DMS153 (cell line): ENCODE results near the gene ROR1.
"Not testable (repeated sequence)": the region's sequence is repeated elsewhere in the genome, so short reads cannot be mapped to it uniquely, and the experiment has no call there.

Experiments used
- DNase-seq: peaks from one replicate; lab custom pipeline; 2025; lab: John Stamatoyannopoulos, UW

ROR1 gene

DNA sequence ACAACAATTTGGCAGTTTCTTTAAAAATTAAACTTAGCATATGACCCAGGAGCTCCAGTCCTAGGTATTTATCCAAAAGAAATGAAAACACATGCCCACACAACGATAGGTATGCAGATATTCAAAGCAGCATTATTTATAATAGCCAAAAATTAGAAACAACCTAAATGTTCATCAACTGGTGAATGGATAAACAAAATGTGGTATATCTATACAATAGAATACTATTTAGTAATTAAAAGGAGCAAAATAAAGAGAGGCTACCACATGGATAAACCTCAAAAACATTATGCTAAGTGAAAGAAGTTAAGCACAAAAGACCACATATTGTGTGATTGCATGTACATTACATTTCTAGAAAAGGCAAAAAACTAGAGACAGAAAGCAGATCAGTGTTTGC, 51.3 kb downstream of the ROR1 start:
- no peak for DNase-seq

DNA sequence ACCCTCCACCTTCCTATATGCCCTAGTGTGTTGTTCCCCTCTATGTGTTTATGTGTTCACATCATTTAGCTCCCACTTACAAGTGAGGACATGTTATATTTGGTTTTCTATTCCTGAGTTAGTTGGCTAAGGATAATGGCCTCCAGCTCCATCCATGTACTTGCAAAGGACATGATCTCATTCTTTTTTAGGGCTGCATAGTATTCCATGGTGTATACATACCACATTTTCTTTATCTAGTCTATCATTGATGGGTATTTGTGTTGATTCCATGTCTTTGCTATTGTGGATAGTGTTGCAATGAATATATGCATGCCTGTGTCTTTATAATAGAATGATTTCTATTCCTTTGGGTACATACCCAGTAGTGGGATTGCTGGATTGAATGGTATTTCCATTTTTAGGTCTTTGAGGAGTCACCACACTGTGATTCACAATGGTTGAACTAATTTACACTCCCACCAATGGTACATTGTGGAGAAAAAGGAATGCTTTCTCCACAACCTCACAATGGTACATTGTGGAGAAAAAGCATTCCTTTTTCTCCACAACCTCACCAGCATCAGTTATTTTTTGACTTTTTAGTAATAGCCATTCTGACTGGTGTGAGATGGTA, 52.5 kb downstream of the ROR1 start:
- not testable (repeated sequence) for DNase-seq

DNA sequence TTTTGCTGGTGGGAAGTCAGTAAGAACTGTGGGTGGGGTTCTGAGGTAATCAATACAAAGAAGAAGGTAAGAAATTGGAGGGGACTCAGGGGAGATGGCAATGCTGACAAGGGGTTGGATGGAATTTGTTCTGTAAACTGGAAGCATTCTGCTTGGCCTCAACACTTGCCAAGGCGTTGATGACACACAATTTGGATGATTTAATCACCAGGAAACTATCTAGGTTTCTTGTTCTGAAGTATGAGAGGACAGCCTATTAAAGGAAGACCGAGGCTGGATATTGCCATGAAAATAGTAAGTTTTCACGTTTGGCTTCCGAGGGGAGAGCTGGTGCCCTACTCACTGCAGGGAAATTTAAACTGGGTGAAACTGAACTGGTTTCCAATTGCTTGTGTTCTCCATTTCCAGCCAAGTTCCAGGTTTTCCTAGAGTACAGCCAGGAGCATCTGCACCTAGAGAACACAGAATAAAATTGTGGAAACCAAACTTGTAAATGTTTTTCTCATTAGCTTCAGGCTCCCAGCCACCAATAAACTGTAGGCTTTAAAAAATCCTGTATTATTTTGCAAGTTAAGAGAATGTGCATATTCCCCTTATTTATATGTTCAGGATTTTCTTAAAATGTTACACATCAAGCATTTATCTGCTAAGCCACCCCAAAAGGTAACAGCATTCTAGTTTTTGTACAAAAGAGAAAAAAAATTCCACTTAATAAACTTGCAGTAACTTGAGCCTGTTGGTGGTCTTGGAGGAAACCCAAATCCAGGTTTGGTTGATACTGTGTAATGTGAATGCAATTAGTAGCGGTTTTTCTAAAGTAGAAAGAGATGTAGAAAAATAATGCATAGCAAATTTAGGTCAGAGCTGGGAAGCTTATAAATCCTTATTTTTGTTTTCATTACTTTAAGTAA, 53.8 kb downstream of the ROR1 start:
- DNase-seq = no peak

DNA sequence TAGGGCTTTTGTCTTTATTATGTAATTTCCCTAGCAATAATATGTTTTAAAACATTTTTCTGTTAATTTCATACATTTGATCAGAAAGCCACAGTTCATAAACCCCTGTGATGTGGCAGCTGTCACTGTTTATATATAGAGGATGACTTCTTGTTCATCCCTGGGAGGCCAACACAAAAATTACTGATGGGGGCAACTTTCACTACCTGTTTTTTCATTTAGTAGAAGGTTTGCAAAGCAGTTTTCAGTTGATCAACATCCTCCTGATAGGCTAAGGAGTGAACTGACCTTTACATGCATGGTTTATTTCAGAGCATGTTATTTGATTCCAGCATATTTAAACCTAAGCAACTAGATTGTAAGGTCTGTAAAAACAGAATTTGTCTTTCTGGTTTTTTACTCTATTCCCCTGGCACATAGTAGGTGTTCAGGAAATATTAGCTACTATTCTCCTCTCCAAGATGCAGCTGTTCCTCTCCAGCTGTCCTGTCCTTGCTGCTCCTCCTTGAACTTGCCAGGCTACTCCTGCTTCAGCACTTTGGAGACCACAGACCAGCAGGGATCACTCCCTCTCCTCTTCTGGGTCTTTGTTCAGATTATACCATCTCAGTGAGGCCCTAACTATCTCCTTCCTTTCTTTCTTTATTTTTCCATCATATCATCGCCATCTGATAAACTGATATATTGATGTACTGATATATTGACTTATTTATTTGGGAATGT, 54.7 kb downstream of the ROR1 start:
- no peak for DNase-seq

DNA sequence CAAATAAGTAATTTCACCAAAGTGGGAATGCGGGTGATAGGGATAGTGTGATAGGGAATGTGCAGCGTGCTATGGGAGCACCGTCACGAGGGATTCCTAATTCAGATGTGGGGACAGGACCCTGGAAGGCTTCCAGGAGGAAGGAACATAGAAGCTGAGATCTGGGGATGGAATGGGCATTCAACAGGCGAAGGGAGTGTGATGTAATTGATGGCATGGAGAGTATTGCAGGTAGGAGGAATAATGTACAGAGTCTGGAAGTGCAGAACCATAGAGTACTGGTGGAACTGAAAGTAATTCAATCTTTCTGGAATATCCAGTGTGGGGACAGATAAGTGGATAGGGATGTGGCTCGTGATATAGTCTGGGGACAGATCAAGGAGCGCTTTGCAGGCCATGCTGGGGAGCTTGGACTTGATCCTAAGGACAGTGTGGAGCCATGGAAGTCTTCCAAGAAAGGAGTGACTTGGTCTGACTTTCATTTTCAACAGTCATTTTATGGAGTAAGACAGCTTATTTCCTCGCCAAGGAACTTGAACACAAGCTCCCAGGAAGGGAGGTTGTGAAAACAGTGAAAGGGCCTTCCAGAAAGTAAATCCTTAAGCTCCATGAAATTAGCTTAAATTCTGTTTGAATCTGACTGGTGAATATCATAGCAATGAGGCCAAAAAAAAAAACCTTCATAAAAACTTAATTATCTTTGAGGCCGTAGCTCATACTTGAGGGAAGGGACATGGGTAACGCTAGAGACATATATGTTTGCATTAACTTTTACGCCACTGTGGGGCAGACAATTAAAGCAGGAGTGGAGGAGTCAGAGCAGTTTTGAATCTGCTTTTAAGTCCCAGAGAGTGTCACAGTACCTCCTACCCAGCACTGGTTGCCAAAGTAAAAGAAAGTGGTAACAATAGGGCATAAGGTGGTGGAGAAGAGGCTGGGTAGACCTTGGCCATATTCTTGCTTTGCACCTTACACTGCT, 55.8 kb downstream of the ROR1 start:
- no peak for DNase-seq

DNA sequence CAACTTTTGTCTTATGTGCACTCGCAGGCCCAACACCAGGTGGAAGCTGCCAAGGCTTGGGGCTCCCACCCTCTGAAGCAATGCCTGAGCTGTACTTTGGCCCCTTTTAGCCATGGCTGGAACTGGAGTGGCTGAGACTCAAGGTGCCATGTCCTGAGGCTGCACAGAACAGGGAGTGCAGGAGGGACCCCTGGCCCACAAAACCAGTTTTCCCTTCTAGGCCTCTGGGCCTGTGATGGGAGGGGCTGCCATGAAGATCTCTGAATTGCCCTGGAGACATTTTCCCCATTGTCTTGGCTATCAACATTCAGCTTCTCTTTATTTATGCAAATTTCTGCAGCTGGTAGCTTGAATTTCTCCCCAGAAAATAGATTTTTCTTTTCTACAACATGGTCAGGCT, 57.6 kb downstream of the ROR1 start:
- DNase-seq = no peak

DNA sequence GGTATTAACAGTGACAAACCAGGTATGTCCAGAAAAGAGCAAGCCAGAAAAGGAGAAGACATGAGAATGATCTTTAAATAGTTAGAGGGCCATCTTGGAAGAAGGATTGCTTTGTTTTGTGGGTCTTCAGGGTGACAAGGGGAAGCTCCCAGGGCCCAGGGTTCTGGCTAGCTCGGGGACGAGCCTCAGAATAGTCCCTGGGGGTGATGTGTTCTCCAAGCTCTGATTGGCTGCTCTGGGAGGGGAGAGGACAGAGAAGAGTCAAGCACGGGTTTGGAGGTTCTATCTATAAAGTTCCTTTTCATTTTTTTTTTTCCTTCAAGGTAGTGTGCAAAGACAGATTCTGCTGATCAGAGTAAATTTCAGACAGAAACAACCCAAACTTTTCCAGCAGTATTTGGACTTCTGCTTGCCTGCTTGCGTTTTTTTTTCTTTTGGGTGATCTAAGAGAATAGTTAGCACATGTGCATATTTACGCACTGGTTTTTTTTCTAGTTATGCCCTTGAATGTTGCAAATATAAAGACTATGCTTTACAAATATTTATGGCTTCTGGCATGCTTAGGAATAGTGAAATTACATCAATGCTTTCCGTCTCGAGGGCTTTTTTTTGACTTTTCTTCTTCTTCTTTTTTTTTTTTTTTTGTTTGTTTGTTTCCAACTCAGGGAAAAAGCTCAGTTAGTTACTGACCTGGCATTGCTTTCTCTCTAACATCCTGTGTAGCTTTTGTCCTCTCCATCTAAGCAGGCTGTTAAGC, 59.7 kb downstream of the ROR1 start:
- DNase-seq = no peak

GRCh38 chr1:63835128-63835527, 61.3 kb downstream of the ROR1 start:
- DNase-seq = no peak

GRCh38 chr1:63836374-63836773, 62.6 kb downstream of the ROR1 start:
- no peak for DNase-seq

GRCh38 chr1:63836830-63837229, 63.0 kb downstream of the ROR1 start:
- no peak for DNase-seq

- DNase-seq = no peak
These were observed 69.2 kb downstream of the ROR1 start for GRCh38 chr1:63843010-63843409.

GRCh38 chr1:63843884-63844283, 70.1 kb downstream of the ROR1 start:
- DNase-seq = no peak

- DNase-seq = no peak
These were observed 71.5 kb downstream of the ROR1 start for GRCh38 chr1:63845346-63845745.

DNA sequence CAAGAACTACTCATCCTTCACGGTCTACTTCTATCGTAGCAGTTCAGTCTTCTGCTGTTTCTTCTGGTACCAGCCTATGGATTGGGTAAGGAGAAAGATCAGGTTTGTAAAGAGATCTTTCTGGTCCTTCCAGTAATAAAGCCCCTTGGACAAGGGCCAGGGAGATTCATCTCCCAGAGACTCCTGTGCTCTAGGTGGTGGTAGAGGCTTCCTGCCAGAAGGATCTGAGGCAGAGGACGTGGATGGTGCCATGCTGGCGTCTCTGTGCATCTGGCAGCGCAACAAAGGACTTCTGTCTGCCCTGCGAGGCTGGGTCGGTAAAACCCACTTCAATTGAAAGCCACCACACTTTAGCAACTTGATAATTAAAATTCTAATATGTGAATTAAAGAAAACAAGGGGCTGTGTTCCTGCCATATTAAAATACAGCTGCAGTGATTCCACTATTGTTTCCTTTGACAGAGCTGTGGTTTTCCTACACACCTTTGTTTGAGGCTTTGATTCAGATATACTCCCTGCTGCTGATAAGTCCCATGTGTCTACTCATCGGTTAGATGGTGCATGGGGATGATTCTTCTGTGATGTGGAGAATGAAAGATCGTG, 73.6 kb downstream of the ROR1 start:
- no peak for DNase-seq

DNA sequence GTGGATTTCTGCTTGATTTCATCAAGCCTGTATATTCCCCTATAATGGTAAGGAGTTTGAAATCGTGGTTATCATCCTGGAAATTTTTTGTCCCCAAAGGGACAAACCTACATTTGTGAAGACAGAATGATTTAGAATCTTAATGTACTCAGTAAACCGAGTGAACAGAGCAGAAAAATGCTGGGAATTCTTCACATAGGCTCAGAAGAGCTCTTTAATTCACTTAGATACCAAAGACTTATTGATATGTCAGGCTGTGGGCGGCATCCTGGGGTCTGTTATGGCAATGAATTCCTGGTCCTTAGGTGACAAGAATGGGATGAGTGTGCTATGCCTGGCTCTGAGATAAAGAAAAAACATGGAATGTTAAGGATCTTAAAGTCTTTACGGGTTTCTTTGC, 74.9 kb downstream of the ROR1 start:
- DNase-seq = no peak

DNA sequence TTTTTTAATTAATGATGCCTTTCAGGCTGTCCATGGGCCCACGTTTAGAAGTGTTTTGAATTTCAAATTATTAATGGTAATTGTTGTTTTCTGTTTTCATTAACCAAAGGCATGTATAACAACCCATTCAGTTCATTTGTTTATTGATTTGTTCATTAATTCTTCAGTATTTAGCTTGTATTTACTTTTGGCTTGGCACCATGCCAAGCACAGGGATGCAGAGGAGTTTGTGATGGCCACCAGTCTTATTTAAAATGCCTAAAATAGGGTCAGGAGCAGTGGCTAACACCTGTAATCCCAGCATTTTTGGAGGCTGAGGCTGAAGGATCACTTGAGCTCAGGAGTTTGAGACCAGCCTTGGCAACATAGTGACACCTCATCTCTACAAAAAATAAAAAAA, 75.3 kb downstream of the ROR1 start:
- DNase-seq = no peak

DNA sequence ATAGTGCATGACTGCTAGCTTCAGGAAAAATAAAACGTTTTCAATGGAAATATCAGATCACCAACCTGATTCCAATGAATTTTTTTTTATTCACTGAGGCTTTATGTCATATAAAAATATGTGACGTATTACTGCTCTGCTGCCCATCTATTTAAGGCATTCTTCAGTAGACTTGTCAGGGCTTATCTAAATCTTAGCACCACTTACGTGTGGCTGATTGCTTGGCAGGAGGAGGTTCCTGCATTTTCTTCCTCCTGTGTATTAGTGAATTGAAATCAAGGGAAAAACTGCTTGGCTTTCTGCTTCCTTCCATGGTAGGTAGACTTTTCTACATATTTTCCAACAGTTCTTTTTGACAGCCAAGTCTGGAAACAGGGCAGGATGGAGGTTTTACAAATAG, 80.3 kb downstream of the ROR1 start:
- no peak for DNase-seq

DNA sequence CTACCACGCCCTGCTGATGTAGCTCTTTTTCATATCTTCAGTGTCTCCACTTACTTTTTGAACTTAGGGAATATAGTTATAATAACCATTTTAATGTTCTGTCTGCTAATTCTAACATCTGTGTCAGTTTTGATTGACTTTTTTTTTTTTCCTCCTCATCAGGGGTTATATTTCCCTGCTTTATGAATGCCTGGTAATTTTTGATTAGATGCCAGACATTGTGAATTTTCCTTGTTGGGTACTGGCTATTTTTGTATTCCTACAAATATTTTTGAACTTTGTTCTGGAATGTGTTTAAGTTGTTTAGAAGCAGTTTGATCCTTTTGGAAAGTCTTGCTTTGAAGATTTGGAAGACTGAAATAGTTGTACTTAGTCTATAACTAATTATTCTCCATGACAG, 82.1 kb downstream of the ROR1 start:
- no peak for DNase-seq

- DNase-seq = no peak
These were observed 83.1 kb downstream of the ROR1 start for GRCh38 chr1:63856924-63857323.

DNA sequence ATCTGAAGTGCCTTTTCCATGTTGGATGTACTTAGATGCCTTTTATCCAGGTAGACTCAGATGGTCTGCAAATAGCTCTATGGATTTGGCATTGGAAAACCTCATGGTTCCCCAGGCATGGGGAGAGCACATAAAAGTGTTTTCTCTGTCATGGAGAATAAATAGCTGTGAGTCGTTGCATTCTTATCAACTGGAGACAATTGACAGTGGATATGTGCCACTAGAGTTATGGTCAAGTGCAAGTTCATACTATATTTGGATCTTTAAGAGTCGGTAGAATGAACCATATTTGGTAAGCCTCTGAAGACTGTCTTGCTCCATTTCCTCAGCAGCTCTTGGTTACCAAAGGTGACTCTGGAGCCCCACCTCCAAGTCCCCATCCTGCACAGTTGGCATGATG, 83.7 kb downstream of the ROR1 start:
- no peak for DNase-seq

DNA sequence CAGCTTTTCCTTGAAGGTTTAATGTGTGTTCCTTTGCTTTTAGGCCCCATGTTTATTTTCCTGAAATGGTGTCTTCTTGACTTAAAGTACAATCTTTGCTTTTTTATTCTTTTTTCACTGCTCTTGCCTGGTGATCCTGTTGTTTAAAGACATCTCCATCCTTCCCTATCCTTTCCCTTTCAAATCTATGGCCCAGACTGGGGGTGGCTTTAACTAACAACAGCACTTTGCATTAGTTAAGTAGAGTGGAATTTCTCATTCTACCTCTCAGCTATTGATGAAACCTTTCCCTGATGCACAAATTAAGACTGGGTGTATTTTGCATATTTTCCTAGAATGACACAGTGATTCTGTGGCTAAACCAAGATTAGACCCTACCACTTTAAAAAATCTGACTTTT, 84.3 kb downstream of the ROR1 start:
- DNase-seq = no peak
